Measurements from ENCODE around the gene CDYL. TPM values are rescaled to one million over a fixed set of nuclear protein-coding genes. Genes with fewer than 3 reads are reported as not detected.

The CDYL gene
- total and polyA plus RNA-seq, 12 donors: 4.1 to 39.9 (median 33.2) TPM

GRCh38 chr6:4732691-4733315, 43.4 kb upstream of the CDYL start:
- intact Hi-C loops (cut with DNase I): no loop called here
- 19 to 24% methylated on average over 10 of the region's 10 CpGs for WGBS, 2 donors
- Histone ChIP-seq H3K27ac (no peak overlapping the region), H3K27me3 (peaks cover 0 to 5% (median 0%) of the 10 kb centered on the region in 7 donors), H3K9me3 (no peaks in the 10 kb centered on the region), H3K4me1 (peaks cover 0 to 11% (median 6%) of the 10 kb centered on the region in 9 donors), H3K36me3 (no peaks in the 10 kb centered on the region), H3K4me3 (peak overlapping the region in 7 of 10 donors; percentile 3 to 41 (median 39))
- ATAC-seq (peak; percentile 12 to 92 (median 70)), DNase-seq (peak; percentile 31 to 49)
- TF ChIP-seq, protein P1, sequence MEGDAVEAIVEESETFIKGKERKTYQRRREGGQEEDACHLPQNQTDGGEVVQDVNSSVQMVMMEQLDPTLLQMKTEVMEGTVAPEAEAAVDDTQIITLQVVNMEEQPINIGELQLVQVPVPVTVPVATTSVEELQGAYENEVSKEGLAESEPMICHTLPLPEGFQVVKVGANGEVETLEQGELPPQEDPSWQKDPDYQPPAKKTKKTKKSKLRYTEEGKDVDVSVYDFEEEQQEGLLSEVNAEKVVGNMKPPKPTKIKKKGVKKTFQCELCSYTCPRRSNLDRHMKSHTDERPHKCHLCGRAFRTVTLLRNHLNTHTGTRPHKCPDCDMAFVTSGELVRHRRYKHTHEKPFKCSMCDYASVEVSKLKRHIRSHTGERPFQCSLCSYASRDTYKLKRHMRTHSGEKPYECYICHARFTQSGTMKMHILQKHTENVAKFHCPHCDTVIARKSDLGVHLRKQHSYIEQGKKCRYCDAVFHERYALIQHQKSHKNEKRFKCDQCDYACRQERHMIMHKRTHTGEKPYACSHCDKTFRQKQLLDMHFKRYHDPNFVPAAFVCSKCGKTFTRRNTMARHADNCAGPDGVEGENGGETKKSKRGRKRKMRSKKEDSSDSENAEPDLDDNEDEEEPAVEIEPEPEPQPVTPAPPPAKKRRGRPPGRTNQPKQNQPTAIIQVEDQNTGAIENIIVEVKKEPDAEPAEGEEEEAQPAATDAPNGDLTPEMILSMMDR (IDR thresholded peaks at IDR 0.05): no peak

- Histone ChIP-seq H3K27me3 (peaks cover 0 to 8% (median 5%) of the 10 kb centered on the region in 7 donors), H3K27ac (no peak overlapping the region), H3K9me3 (no peaks in the 10 kb centered on the region), H3K4me1 (peaks cover 0 to 11% (median 6%) of the 10 kb centered on the region in 9 donors), H3K4me3 (no peak overlapping the region), H3K36me3 (no peaks in the 10 kb centered on the region)
- ATAC-seq (no peak), DNase-seq (no peak)
- TF ChIP-seq, protein P1 (IDR thresholded peaks at IDR 0.05): no peak
- 94 to 96% methylated on average over 1 of the region's 1 CpG for WGBS, 2 donors
- intact Hi-C loops (cut with DNase I): no loop called here
These were observed 39.8 kb upstream of the CDYL start for GRCh38 chr6:4736371-4736873.

GRCh38 chr6:4740032-4740431, 36.2 kb upstream of the CDYL start:
- ATAC-seq: no peak
- peaks cover 0 to 6% (median 0%) of the 10 kb centered on the region in 7 donors for H3K27me3 ChIP-seq
- 68 to 69% methylated on average over 6 of the region's 6 CpGs for WGBS, 2 donors
- DNase-seq: no peak
- intact Hi-C loops (cut with DNase I): no loop called here
- no peaks in the 10 kb centered on the region for H3K4me1 ChIP-seq
- no peaks in the 10 kb centered on the region for H3K9me3 ChIP-seq
- H3K4me3 ChIP-seq: no peak overlapping the region
- TF ChIP-seq, protein P1 (IDR thresholded peaks at IDR 0.05): no peak
- no peak overlapping the region for H3K27ac ChIP-seq
- no peaks in the 10 kb centered on the region for H3K36me3 ChIP-seq

- H3K4me3 ChIP-seq: no peak overlapping the region
These were observed 33.1 kb upstream of the CDYL start for GRCh38 chr6:4743062-4743461.

More at GRCh38 chr6:4743062-4743461, 33.1 kb upstream of the CDYL start:
- Histone ChIP-seq H3K27ac (no peak overlapping the region), H3K4me1 (no peaks in the 10 kb centered on the region), H3K9me3 (no peaks in the 10 kb centered on the region), H3K27me3 (peaks cover 0 to 6% (median 0%) of the 10 kb centered on the region in 7 donors), H3K36me3 (no peaks in the 10 kb centered on the region)
- DNase-seq (no peak), ATAC-seq (no peak)
- TF ChIP-seq, protein P1 (IDR thresholded peaks at IDR 0.05): no peak
- intact Hi-C loops (cut with DNase I): no loop called here
- 64 to 65% methylated on average over 2 of the region's 2 CpGs for WGBS, 2 donors

All from heart right ventricle (tissue), 16 donors.